ENCODE data around the gene SPACA4. TPM values are rescaled to one million over a fixed set of nuclear protein-coding genes. Genes with fewer than 3 reads are reported as not detected.
A peak's percentile ranks its signal among the peaks of the same experiment; 100 is the strongest.

Gene SPACA4
- total and polyA plus RNA-seq, 2 of the 4 experiments (the other 2 are of a cell fraction), result not detected

- BruUV-seq (replicated peaks), result no TSS peak
- ChIA-PET CTCF (no interaction called here), POLR2A (ENCODE audit: unreplicated experiment) (no interaction called here)
- Histone ChIP-seq H4K5ac (ENCODE audit: low read depth, low read length) (no peak within 1 kb of the TSS), H2BK5ac (ENCODE audit: low read depth, low read length, poor library complexity, severe bottlenecking) (no peak within 1 kb of the TSS), H2AFZ (replicated peaks; ENCODE audit: low read length, poor library complexity) (no peak within 1 kb of the TSS), H2BK20ac (ENCODE audit: low read depth, low read length) (no peak within 1 kb of the TSS), H3K56ac (ENCODE audit: extremely low read depth, insufficient read depth, low read length) (no peak within 1 kb of the TSS), H3K4me1 (ENCODE audit: control insufficient read depth, insufficient read depth, low read length) (peaks cover 8% of the 10 kb centered on the region), H3K14ac (replicated peaks; ENCODE audit: low read depth, low read length) (no peak within 1 kb of the TSS), H4K20me1 (ENCODE audit: insufficient read depth, low read length) (peaks cover 53% of the 10 kb centered on the region), H3K18ac (ENCODE audit: low read depth, low read length) (no peak within 1 kb of the TSS), H3K4me2 (ENCODE audit: low read depth, low read length) (no peak within 1 kb of the TSS), H3K4me3 (ENCODE audit: insufficient read depth, low read depth, low read length) (no peak within 1 kb of the TSS), H3K9ac (ENCODE audit: low read depth, low read length) (no peak within 1 kb of the TSS), H3K4ac (ENCODE audit: low read depth, low read length) (no peak within 1 kb of the TSS), H3K36me3 (ENCODE audit: control insufficient read depth, insufficient read depth, low read length) (peaks cover 28% of the 10 kb centered on the region), H4K8ac (ENCODE audit: low read depth in 2 of 2, low read length in 2 of 2) (no peak within 1 kb of the TSS; a peak in 1 of 4 replicates), H3K9me1 (ENCODE audit: insufficient read depth, low read length) (no peaks in the 10 kb centered on the region), H3K23ac (ENCODE audit: low read depth, low read length) (no peak within 1 kb of the TSS), H4K91ac (ENCODE audit: insufficient read depth, low read depth, low read length) (no peak within 1 kb of the TSS), H2BK15ac (ENCODE audit: low read depth, low read length) (no peak within 1 kb of the TSS), H3K79me1 (ENCODE audit: low read depth in 1 of 2, low read length in 2 of 2) (peaks cover 8 to 39% of the 10 kb centered on the region in 2 experiments; a peak in 3 of 4 replicates), H3K27ac (ENCODE audit: insufficient read depth, low read length) (no peak within 1 kb of the TSS), H2BK120ac (ENCODE audit: low read depth, low read length) (no peak within 1 kb of the TSS), H2AK9ac (replicated peaks; ENCODE audit: low read depth, low read length, poor library complexity) (peak within 1 kb of the TSS; percentile 10), H3K9me3 (ENCODE audit: control insufficient read depth, insufficient read depth, low read length) (no peaks in the 10 kb centered on the region), H2AK5ac (ENCODE audit: low read depth, low read length) (no peak within 1 kb of the TSS), H3K27me3 (ENCODE audit: control insufficient read depth, insufficient read depth, low read length) (no peaks in the 10 kb centered on the region)
- 52% methylated on average over 8 of the region's 31 CpGs; no CpG with 5 or more reads in 1 of the 2 experiments for WGBS, 2 experiments (ENCODE audit: extremely low coverage in 2 of 2, insufficient read length in 1 of 2)
- TF ChIP-seq CHD1 (IDR thresholded peaks at IDR 0.05; ENCODE audit: low read depth, low read length), result no peak
- TF ChIP-seq RCOR1 (IDR thresholded peaks at IDR 0.05; ENCODE audit: insufficient replicate concordance, low read length), result no peak
- TF ChIP-seq CEBPB (IDR thresholded peaks at IDR 0.05; ENCODE audit: low read depth, low read length), result no peak
- no peak for TF ChIP-seq CTCF (conservative IDR thresholded peaks at IDR 0.05; ENCODE audit: low read depth, low read length)
- no peak for TF ChIP-seq BHLHE40 (IDR thresholded peaks at IDR 0.05; ENCODE audit: low read depth, low read length)
- TF ChIP-seq FOS (IDR thresholded peaks at IDR 0.05; ENCODE audit: low read depth, low read length), result no peak
- no peak for TF ChIP-seq MAZ (IDR thresholded peaks at IDR 0.05; ENCODE audit: borderline replicate concordance, low read depth, low read length)
- in situ Hi-C loops (cut with MboI; ENCODE audit: low sequenced_read_pairs), result no loop called here
- intact Hi-C loops (cut with micrococcal nuclease), result no loop called here
- DNase-seq, result no peak
- no peak for ATAC-seq (ENCODE audit: low read depth)
- dilution Hi-C loops (cut with HindIII; ENCODE audit: low sequenced_read_pairs, unreplicated experiment), result no loop called here
Measured at GRCh38 chr19:48614436-48615230, 8.1 kb downstream of the SPACA4 start, which contains the start of gene FAM83E. TSS of gene FAM83E (minus strand) at chr19:48615076. CDS start at chr19:48613372, 1,704 bp downstream.
